ENCODE measurements around the gene S100A8. TPM values are rescaled to one million over a fixed set of nuclear protein-coding genes. Genes with fewer than 3 reads are reported as not detected.

The S100A8 gene
- total RNA-seq, 1 donor from 2014 or later, result 50.0 TPM

GRCh38 chr1:153404768-153405167 lies 13.9 kb upstream of the S100A8 start:
- TF ChIP-seq CTCF (IDR thresholded peaks at IDR 0.05; ENCODE audit: insufficient read depth, low read length, severe bottlenecking), result peak; percentile 77
- H3K36me3 ChIP-seq (ENCODE audit: control insufficient read depth, insufficient read depth, low read length), result no peaks in the 10 kb centered on the region
- FAIRE-seq, result no peak
- peaks cover 7% of the 10 kb centered on the region for H3K27me3 ChIP-seq (ENCODE audit: control insufficient read depth, insufficient read depth, low read length)
- no peak for DNase-seq (ENCODE audit: low read depth)
- H3K4me3 ChIP-seq (ENCODE audit: low read depth, low read length), result no peak overlapping the region

DNA sequence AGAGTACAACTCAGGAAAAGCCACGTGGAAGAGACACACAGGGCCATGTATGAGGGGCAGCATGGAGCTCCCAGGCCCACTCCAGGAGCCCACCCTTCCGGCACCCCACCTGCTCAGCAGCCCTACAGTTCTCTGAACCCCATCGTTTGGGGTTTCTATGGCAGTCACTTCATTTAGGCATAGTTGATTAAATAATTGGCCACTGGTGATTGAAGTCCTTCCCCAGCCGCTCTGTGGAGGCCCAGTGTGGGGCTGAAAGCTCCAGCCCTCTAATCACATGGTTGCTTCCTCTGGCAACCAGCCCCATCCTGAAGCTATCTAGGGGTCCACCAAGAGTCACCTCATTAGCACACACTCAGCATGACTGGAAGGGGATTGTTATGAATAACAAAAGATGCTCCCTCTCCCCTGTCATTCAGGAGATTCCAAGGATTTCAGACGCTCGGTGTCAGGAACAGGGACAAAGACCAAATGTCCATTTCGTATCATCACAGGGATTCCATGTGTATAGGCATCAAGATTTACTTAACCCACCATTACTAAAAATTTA lies 13.3 kb upstream of the S100A8 start:
- no peak for TF ChIP-seq CTCF (IDR thresholded peaks at IDR 0.05; ENCODE audit: insufficient read depth, low read length, severe bottlenecking)
- no peak overlapping the region for H3K4me3 ChIP-seq (ENCODE audit: low read depth, low read length)
- no peak for DNase-seq (ENCODE audit: low read depth)
- no peak for FAIRE-seq
- peaks cover 7% of the 10 kb centered on the region for H3K27me3 ChIP-seq (ENCODE audit: control insufficient read depth, insufficient read depth, low read length)
- H3K36me3 ChIP-seq (ENCODE audit: control insufficient read depth, insufficient read depth, low read length), result no peaks in the 10 kb centered on the region

DNA sequence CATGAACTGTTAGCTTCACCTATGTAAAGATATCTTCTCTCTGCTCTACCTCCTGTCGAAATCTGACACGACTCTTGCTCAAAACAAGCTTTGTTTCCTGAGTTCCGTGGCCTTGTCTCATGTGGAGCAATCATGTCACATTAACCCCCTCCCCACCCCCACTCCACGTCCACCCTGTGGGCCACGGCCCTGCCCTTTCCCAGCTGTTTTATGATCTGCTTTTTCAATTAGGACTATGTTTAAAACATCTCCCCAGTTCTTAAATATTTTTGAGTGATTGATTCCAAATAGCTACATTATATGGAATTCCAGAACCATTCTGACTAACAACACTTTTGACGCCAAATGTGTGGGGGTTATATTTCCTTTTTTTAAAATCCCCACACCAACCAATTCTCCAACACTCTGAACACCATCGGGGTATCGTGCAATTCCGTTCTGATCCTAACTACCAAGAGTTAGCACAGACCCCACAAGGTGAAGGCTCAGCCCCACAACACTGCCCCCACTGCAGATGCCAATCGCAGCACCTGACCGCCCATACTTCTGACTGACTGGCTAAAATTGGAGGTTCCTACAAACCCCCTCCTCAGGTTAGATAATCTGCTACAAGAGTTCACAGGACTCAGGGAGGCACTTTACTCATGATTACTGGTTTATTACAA lies 12.7 kb upstream of the S100A8 start:
- no peak for FAIRE-seq

GRCh38 chr1:153402226-153402625 lies 11.4 kb upstream of the S100A8 start:
- FAIRE-seq (no peak), DNase-seq (ENCODE audit: low read depth) (no peak)
- H3K27me3 ChIP-seq (ENCODE audit: control insufficient read depth, insufficient read depth, low read length), result peaks cover 7% of the 10 kb centered on the region
- H3K4me3 ChIP-seq (ENCODE audit: low read depth, low read length), result no peak overlapping the region
- TF ChIP-seq CTCF (IDR thresholded peaks at IDR 0.05; ENCODE audit: insufficient read depth, low read length, severe bottlenecking), result no peak
- no peaks in the 10 kb centered on the region for H3K36me3 ChIP-seq (ENCODE audit: control insufficient read depth, insufficient read depth, low read length)

More for the DNA sequence above, 12.7 kb upstream of the S100A8 start:
- Histone ChIP-seq H3K27me3 (ENCODE audit: control insufficient read depth, insufficient read depth, low read length) (peaks cover 7% of the 10 kb centered on the region), H3K4me3 (ENCODE audit: low read depth, low read length) (no peak overlapping the region), H3K36me3 (ENCODE audit: control insufficient read depth, insufficient read depth, low read length) (no peaks in the 10 kb centered on the region)
- DNase-seq (ENCODE audit: low read depth), result no peak
- TF ChIP-seq CTCF (IDR thresholded peaks at IDR 0.05; ENCODE audit: insufficient read depth, low read length, severe bottlenecking), result no peak

DNA sequence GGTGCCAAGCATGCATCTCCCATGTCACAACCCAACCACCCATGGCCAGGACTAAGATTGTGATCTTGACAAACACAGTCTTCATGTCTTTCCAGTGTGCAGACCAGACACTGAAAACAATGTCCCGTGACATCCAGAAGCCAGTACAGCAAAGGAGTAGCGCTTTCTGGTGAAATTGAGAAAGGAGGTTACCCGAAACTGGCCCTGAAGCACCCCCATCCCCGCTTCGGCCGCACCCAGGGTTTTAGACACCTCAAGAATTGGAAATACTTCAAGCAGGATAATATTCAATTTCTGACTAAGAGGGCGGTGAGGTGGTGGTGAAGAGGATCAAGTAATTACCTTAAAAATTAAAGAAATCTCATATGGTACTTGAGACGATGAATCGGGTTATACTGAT lies 10.6 kb upstream of the S100A8 start:
- DNase-seq (ENCODE audit: low read depth), result no peak
- no peak overlapping the region for H3K4me3 ChIP-seq (ENCODE audit: low read depth, low read length)
- TF ChIP-seq CTCF (IDR thresholded peaks at IDR 0.05; ENCODE audit: insufficient read depth, low read length, severe bottlenecking), result no peak
- FAIRE-seq, result no peak
- peaks cover 5% of the 10 kb centered on the region for H3K27me3 ChIP-seq (ENCODE audit: control insufficient read depth, insufficient read depth, low read length)
- no peaks in the 10 kb centered on the region for H3K36me3 ChIP-seq (ENCODE audit: control insufficient read depth, insufficient read depth, low read length)

DNA sequence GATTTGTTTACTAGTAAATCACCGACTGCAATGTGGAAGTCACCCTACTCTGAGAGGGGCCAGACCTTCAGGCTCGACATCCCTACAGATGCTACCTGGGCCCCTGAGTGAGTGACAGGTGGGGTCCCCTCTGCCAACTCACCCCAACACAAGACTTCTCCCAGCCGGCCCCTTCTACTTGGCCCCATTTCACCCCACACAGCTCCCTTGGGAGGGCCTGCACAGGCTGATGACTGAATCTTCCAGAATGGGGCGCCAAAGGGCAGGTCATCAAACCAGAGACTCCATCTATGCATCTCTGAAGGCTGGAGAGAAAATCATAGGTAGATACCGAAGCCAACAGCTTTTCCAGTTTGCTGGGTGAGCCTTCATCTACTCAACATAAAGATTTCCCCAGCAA lies 9.4 kb upstream of the S100A8 start:
- no peak for FAIRE-seq
- Histone ChIP-seq H3K4me3 (ENCODE audit: low read depth, low read length) (no peak overlapping the region), H3K36me3 (ENCODE audit: control insufficient read depth, insufficient read depth, low read length) (no peaks in the 10 kb centered on the region), H3K27me3 (ENCODE audit: control insufficient read depth, insufficient read depth, low read length) (peaks cover 2% of the 10 kb centered on the region)
- DNase-seq (ENCODE audit: low read depth), result no peak
- peak; percentile 34 for TF ChIP-seq CTCF (IDR thresholded peaks at IDR 0.05; ENCODE audit: insufficient read depth, low read length, severe bottlenecking)
